Prostate gland (tissue), 2 donors: ENCODE results near the gene PFKFB3. TPM values are rescaled to one million over a fixed set of nuclear protein-coding genes. Genes with fewer than 3 reads are reported as not detected.
A peak's percentile ranks its signal among the peaks of the same experiment; 100 is the strongest.

Experiments used
- DNase-seq: peaks from one replicate; pipeline ENCODE4 v3.0.0-alpha.2; 2019; ENCODE audit warnings: low spot score
- H3K27ac ChIP-seq, 2 donors: fragments of 200-600 bp; sonication (generic); 2 replicates each; pipeline ENCODE4 v1.5.1; 2017 to 2019
- H3K27me3 ChIP-seq: fragments of 200-600 bp; sonication (generic); replicated peaks from 2 replicates; pipeline ENCODE4 v1.5.1; 2019; ENCODE audit not compliant: insufficient read depth
- H3K36me3 ChIP-seq, 2 donors: fragments of 200-600 bp; sonication (generic); 1 replicate in 1 of 2; 2 replicates in 1 of 2; pipeline versions ENCODE4 v1.5.1 to v1.8.1; 2017 to 2019
- H3K4me1 ChIP-seq: fragments of 200-600 bp; sonication (generic); replicated peaks from 2 replicates; pipeline ENCODE4 v1.5.1; 2019
- H3K4me3 ChIP-seq, 2 donors: fragments of 200-600 bp; sonication (generic); 2 replicates each; pipeline ENCODE4 v1.5.1; 2017 to 2019
- H3K9me3 ChIP-seq: fragments of 200-600 bp; sonication (generic); 2 replicates; pipeline ENCODE4 v1.5.1; 2017
- POLR2A ChIP-seq: fragments of 450-650 bp; IDR thresholded peaks from one replicate; pipeline ENCODE4 v1.6.1; 2016; ENCODE audit warnings: antibody characterized with exemption, mild to moderate bottlenecking
- POLR2AphosphoS5 ChIP-seq: sonication (generic); formaldehyde crosslinking; IDR thresholded peaks from one replicate; pipeline ENCODE4 v1.6.1; 2017; ENCODE audit warnings: antibody characterized with exemption
- WGBS: methylation state at CpG from one replicate; pipeline ENCODE4 v1.1.5; 2018; 5-methylcytosine and 5-hydroxymethylcytosine counted together
- intact Hi-C: fragments of 100-400 bp; cut with DNase I; formaldehyde crosslinking; loops from one replicate; pipeline ENCODE4 v1.14.2; 2022
- small RNA-seq, 2 donors: library from RNA; depleted of rRNA; stranded (forward); fragments of <200 nt; gene quantifications; one replicate each; pipeline ENCODE3, GENCODE V24; 2016
- total RNA-seq, 2 donors: library from RNA; depleted of rRNA; stranded (reverse); fragments of >200 nt; gene quantifications; one replicate each; pipeline ENCODE4 v1.1.0, GENCODE V29; 2016
- TF ChIP-seq, protein P1 (sequence below), 4 experiments: fragments of 200-600 bp in 2 of 4; fragments of 450-650 bp in 2 of 4; sonication (generic) in 2 of 4; IDR thresholded peaks; 1 replicate in 3 of 4; 2 replicates in 1 of 4; pipeline ENCODE4 v1.5.1; 2016 to 2019; ENCODE audit warnings: antibody characterized with exemption in 4 of 4, mild to moderate bottlenecking in 2 of 4, moderate library complexity in 2 of 4

Gene PFKFB3
- total RNA-seq, 2 donors from 2014 or later: 24.3 to 52.7 TPM

DNA sequence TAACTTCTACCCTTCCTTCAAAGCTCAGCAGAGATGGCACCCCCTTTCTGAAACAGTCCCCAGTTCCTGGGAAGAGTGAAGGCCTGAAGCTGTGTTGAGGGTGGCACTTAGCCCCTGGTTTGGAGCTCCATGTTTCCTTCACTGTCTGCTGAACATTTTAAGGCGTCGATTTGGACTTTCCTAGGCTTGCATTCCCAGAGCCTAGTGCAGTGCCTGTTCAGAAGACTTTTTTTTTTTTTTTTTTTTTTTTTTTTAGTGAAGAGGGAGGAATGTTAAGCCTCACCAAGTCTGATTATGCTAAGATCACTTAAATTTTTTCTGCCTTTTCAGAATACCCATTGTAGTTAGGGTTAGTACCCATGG lies 97.0 kb downstream of the PFKFB3 start:
- WGBS: 98% methylated on average over 2 of the region's 2 CpGs
- H3K4me3 ChIP-seq: no peak overlapping the region
- H3K4me1 ChIP-seq: no peaks in the 10 kb centered on the region
- intact Hi-C loops: no loop called here
- no peaks in the 10 kb centered on the region for H3K27me3 ChIP-seq
- DNase-seq: no peak
- H3K9me3 ChIP-seq: no peaks in the 10 kb centered on the region
- no peak overlapping the region for H3K27ac ChIP-seq
- H3K36me3 ChIP-seq: no peaks in the 10 kb centered on the region
- TF ChIP-seq, protein P1, sequence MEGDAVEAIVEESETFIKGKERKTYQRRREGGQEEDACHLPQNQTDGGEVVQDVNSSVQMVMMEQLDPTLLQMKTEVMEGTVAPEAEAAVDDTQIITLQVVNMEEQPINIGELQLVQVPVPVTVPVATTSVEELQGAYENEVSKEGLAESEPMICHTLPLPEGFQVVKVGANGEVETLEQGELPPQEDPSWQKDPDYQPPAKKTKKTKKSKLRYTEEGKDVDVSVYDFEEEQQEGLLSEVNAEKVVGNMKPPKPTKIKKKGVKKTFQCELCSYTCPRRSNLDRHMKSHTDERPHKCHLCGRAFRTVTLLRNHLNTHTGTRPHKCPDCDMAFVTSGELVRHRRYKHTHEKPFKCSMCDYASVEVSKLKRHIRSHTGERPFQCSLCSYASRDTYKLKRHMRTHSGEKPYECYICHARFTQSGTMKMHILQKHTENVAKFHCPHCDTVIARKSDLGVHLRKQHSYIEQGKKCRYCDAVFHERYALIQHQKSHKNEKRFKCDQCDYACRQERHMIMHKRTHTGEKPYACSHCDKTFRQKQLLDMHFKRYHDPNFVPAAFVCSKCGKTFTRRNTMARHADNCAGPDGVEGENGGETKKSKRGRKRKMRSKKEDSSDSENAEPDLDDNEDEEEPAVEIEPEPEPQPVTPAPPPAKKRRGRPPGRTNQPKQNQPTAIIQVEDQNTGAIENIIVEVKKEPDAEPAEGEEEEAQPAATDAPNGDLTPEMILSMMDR (IDR thresholded peaks at IDR 0.05): no peak
- TF ChIP-seq POLR2AphosphoS5: no peak
- no peak for TF ChIP-seq POLR2A

DNA sequence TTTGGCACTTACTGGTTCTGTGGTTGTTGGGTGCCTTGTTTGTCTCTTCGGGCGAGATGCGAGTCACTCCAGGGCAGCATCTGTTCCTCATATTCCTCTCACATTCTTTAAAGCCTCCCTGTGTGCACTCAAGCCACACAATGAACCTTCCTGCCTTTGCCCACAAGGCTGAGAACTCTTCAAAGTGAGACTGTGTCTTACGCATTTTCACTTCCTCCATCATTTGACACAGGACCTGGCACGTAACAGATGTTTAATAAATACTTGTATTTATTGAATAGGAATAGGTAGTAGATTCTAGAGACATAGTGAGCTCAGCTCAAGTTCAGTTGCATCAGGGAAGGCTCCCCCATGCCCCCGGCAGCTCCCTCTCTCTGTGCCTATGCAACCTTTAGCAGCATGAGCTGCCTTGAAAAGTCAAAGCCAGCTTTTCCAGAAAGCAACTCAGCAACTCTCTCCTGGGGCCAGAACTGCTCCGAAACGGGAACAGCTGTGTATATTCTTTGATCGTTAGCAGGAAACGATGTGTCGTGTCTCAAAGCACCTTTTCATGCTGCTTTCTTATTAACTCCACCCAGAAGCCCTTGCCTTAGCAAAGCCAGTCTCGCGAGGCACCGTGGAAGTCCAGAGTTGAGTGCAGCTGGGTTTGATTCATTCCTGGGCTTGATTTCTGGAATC lies 97.5 kb downstream of the PFKFB3 start:
- WGBS: 39% methylated on average over 14 of the region's 14 CpGs
- no peak for DNase-seq
- H3K27ac ChIP-seq: peak overlapping the region in 1 of 2 donors; percentile 31

DNA sequence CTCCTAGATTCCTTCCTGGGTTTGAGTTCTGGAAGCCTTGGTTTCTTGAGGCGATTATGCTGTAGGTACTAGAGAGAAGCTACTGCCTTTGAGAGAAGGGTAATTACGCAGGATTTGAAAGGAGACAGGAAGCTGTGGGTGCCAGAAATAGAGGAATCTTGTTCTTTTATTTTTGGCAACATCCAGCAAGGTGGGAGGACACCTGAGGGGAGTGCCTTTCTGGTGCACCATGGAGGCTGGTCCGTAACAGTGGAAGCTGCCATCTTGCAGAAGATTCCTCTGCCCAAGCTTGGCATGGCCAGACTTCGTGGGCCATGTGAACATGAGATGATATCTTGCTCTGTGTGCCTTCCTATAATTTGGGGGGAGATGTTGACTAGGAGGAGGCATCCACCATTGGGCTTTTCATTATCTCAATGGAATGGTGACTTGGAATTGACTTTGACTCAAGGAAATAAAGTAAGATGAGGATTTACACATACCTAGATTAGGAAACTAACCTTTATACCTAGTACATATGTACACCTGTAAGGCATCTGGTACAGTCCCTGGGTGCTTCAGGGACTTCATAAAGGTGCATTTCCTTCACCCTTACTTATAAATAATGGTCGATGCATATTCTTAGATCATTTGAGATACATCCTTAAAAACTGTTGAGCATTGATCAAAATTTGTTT lies 98.2 kb downstream of the PFKFB3 start:
- H3K9me3 ChIP-seq: no peaks in the 10 kb centered on the region
- H3K36me3 ChIP-seq: no peaks in the 10 kb centered on the region
- TF ChIP-seq POLR2A (no peak), POLR2AphosphoS5 (no peak)
- TF ChIP-seq, protein P1 (IDR thresholded peaks at IDR 0.05): no peak
- H3K4me1 ChIP-seq: no peaks in the 10 kb centered on the region
- DNase-seq: no peak
- WGBS: 80% methylated on average over 5 of the region's 5 CpGs
- intact Hi-C loops: no loop called here
- no peaks in the 10 kb centered on the region for H3K27me3 ChIP-seq
- H3K4me3 ChIP-seq: no peak overlapping the region
- peak overlapping the region in 1 of 2 donors; percentile 31 for H3K27ac ChIP-seq

More for the DNA sequence above, 97.5 kb downstream of the PFKFB3 start:
- Histone ChIP-seq H3K9me3 (no peaks in the 10 kb centered on the region), H3K4me1 (no peaks in the 10 kb centered on the region), H3K27me3 (no peaks in the 10 kb centered on the region), H3K4me3 (no peak overlapping the region), H3K36me3 (no peaks in the 10 kb centered on the region)
- TF ChIP-seq, protein P1 (IDR thresholded peaks at IDR 0.05): no peak
- TF ChIP-seq POLR2AphosphoS5 (no peak), POLR2A (no peak)
- intact Hi-C loops: no loop called here

DNA sequence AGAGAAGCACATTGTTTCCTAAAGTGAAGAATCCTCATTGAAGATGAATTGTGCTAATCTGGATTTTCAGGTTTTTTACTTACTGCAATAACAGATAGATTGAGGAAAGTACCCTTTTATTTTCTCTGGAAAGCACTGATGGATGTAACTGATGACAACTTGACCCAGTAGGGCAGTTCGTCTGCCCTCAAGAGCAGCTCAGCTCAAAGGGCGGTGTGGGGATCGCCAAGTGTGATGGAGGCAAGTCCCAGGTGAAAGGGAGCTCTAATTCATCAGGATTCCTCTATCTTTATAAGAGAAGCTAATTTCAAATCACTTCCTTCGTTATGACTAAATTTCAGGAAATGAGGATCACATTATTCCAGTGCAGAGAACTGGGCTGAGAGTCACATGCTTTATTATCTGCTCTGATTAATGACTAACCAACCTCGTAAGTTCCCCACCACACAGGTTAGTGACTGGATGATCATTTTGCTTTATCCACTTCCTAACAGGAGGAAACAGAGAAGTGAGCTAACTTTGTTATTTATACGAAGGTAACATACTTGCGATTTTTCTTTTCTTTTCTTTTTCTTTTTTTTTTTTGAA lies 98.8 kb downstream of the PFKFB3 start:
- Histone ChIP-seq H3K27ac (no peak overlapping the region), H3K36me3 (no peaks in the 10 kb centered on the region)
- no peak for DNase-seq

More for the DNA sequence above, 98.8 kb downstream of the PFKFB3 start:
- Histone ChIP-seq H3K4me1 (no peaks in the 10 kb centered on the region), H3K9me3 (no peaks in the 10 kb centered on the region), H3K27me3 (no peaks in the 10 kb centered on the region), H3K4me3 (no peak overlapping the region)
- intact Hi-C loops: no loop called here
- 77% methylated on average over 7 of the region's 7 CpGs for whole genome bisulfite sequencing
- TF ChIP-seq POLR2AphosphoS5 (no peak), POLR2A (no peak)
- TF ChIP-seq, protein P1 (IDR thresholded peaks at IDR 0.05): no peak

Small RNA genes lying within 50 kb of the gene (small RNA-seq; reads per million reads assigned to genes)
- gene RF00019: 0 reads per million in 2 donors

Other genes with a start within 250 kb of the PFKFB3 start
- gene IL15RA, start 225.4 kb upstream of the PFKFB3 start, total RNA-seq: 10 to 100 TPM; 11.7 to 18.5 TPM
- gene IL2RA, start 140.6 kb upstream of the PFKFB3 start, total RNA-seq: 1 to 10 TPM in 1 of 2 donors, not detected in 1; 1.9 TPM
- gene RBM17, start 113.9 kb upstream of the PFKFB3 start, total RNA-seq: 10 to 100 TPM; 40.5 to 59.2 TPM